ENCODE results near the gene H3-3A.

H3-3A gene

DNA sequence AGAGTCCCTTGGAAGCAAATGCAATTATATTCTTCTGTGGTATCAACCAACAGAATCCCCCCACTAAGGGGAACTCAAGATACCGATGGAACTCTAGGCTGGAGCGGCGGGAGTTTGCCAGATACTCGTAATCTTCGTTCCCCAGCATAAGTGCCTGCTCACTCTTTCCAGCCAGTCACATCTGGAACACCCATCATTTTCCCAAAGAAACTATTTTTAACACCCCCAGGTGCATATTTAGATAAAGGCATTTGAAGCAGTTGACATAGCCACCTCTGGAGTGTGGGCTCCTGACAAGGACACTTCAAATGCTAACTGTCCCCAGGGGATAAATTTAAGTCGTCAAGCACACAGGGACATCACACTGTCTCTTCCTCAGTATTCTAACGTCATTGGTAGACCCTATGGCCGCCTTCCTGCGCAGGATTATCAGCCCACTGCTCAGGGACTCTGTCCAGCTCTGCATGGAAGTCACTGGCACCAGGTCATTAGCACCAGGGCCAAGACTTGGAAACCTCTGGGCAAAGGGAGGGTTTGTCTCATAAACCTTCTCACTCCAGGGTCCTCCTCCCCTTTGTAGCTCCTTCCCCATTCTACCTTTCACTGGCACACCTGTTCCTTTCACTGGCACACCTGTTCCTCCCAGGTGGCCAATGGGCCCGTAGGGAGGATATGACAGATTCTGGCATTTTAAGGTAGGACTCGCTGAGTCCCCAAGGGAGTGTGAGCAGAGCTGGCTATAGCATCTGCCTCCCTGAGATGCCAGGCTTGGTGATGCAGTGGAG is 48.8 kb downstream of the H3-3A start:
- DNase-seq (ENCODE audit: low read depth) = no peak

GRCh38 chr1:226111883-226112261 is 49.4 kb downstream of the H3-3A start:
- no peak for DNase-seq (ENCODE audit: low read depth)

DNA sequence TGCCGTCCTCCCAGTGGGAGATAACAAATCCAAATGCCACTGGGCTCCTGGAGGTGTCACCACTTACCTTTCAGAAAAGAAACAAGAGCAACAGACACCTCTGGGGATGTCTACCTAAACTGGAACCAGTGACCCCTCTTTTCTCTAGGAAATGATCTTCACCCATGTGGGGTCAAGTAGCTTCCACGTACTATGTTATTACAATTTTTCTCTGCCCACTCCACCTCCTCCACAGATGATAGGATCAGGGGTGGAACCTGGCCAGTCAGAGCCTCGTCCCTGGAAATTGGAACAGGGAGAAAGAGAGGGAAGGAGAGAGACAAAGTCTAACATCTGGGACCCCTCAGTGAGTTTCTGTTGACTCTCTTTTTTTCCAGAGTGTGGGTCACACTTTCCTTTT is 50.1 kb downstream of the H3-3A start:
- DNase-seq (ENCODE audit: low read depth) = no peak

DNA sequence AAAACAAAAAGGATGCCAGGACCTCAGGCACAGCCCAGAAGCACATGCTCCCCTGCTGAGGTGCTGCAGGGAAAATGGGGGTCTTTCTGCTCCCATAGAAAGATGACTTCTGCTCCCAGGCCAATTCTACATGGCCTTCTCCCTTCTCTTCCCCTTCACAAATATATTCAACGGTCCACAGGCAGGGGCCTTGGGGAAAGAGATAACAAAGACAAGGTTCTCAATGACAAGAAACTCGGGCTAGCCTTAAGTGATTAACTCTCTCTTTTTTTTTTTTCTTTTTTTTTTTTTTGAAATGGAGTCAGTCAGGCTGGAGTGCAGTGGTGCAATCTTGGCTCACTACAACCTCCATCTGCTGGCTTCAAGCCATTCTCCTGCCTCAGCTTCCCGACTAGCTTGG is 54.2 kb downstream of the H3-3A start:
- DNase-seq (ENCODE audit: low read depth) = no peak

- no peak for DNase-seq (ENCODE audit: low read depth)
These were observed 54.8 kb downstream of the H3-3A start for GRCh38 chr1:226117330-226117729.

DNA sequence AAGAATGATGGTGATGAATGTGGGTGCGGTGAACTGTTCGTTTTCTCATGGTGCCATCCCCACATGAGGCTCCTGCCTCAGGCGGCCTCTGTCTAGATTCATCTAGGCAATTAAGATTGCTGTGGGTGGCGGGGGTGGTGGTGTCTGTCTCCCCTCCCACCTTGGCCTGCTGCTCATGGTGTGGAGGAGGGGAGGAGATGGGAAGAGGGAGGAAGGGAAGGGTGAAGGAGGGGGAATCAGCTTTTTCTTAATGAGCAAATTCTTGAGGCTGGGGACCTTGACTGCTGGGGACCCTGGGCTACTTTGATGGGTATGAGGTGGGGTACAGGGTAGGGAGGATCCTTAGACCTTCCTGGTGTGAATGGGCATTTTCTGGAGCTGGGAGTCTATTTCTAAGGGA is 55.8 kb downstream of the H3-3A start:
- DNase-seq (ENCODE audit: low read depth) = no peak

DNA sequence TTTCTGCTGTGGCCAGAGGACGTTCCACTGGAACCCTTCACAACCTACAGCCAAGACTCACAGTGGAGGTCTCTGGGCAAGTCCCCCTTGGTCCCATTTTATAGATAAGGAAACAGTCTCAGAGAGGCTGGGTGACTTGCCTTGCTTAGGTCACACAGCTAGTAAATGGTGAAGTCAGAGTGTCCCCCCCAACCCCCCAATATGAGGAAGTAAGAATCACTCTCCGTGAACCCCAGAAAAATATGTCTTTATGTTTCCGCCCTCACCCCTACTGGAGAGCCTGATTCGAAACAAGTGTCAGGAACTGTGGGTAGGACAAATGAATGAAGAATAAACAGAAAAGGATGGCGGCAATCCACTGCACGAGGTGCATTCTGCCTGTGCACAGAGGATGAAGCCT is 56.7 kb downstream of the H3-3A start:
- no peak for DNase-seq (ENCODE audit: low read depth)

GRCh38 chr1:226120398-226120797 is 57.9 kb downstream of the H3-3A start:
- no peak for DNase-seq (ENCODE audit: low read depth)

DNA sequence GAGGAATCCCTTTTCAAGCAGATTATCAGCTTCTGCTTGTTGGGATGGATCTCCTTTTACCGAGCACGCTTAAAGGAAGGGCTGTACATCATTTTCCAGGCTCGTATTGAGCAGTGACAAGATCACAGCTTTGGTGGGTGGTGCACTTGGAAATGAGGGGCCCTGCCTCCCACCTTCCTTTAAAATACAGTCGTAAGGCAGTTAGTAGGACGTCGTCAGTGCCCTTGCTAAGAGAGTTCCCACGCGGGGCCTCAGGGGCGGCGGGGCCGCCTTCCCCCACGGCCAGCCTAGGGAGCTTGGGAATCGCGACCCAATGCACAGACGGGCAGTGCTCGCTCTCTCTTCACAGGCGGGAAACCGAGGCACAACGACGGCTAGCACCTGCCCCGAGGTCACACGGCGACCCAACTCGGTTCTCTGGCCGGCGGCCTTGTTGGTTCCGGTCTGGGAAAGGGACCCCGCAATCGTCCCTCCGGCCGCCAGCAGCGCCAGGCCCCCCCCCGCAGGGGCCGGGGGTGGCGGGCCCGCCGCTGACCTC is 58.6 kb downstream of the H3-3A start:
- DNase-seq (ENCODE audit: low read depth) = no peak
